ENCODE results near the gene NIN.

The NIN gene

GRCh38 chr14:50859296-50859624 lies 28.3 kb upstream of the NIN start:
- Histone ChIP-seq H3K27ac (ENCODE audit: low read depth, low read length) (peak overlapping the region; percentile 26), H3K4me3 (ENCODE audit: low read length) (peak overlapping the region; percentile 67), H3K36me3 (ENCODE audit: control insufficient read depth, insufficient read depth, low read length) (no peaks in the 10 kb centered on the region), H3K9ac (ENCODE audit: low read length) (no peak overlapping the region), H3K4me1 (ENCODE audit: control insufficient read depth, insufficient read depth, low read length) (peaks cover 3% of the 10 kb centered on the region), H3K27me3 (ENCODE audit: control insufficient read depth, insufficient read depth, low read length) (no peaks in the 10 kb centered on the region)

- peaks cover 3% of the 10 kb centered on the region for H3K4me1 ChIP-seq (ENCODE audit: control insufficient read depth, insufficient read depth, low read length)
- H3K27me3 ChIP-seq (ENCODE audit: control insufficient read depth, insufficient read depth, low read length) = no peaks in the 10 kb centered on the region
- no peaks in the 10 kb centered on the region for H3K36me3 ChIP-seq (ENCODE audit: control insufficient read depth, insufficient read depth, low read length)
- no peak overlapping the region for H3K4me3 ChIP-seq (ENCODE audit: low read length)
- H3K27ac ChIP-seq (ENCODE audit: low read depth, low read length) = no peak overlapping the region
- H3K9ac ChIP-seq (ENCODE audit: low read length) = no peak overlapping the region
Measured at GRCh38 chr14:50856660-50857059, 25.7 kb upstream of the NIN start.

- H3K27ac ChIP-seq (ENCODE audit: low read depth, low read length) = no peak overlapping the region
- no peaks in the 10 kb centered on the region for H3K36me3 ChIP-seq (ENCODE audit: control insufficient read depth, insufficient read depth, low read length)
- H3K27me3 ChIP-seq (ENCODE audit: control insufficient read depth, insufficient read depth, low read length) = no peaks in the 10 kb centered on the region
- peaks cover 3% of the 10 kb centered on the region for H3K4me1 ChIP-seq (ENCODE audit: control insufficient read depth, insufficient read depth, low read length)
- H3K9ac ChIP-seq (ENCODE audit: low read length) = no peak overlapping the region
- H3K4me3 ChIP-seq (ENCODE audit: low read length) = no peak overlapping the region
Measured at GRCh38 chr14:50855558-50855957, 24.6 kb upstream of the NIN start.

- H3K4me3 ChIP-seq (ENCODE audit: low read length) = no peak overlapping the region
- H3K9ac ChIP-seq (ENCODE audit: low read length) = no peak overlapping the region
- no peaks in the 10 kb centered on the region for H3K4me1 ChIP-seq (ENCODE audit: control insufficient read depth, insufficient read depth, low read length)
- H3K27ac ChIP-seq (ENCODE audit: low read depth, low read length) = no peak overlapping the region
- H3K27me3 ChIP-seq (ENCODE audit: control insufficient read depth, insufficient read depth, low read length) = no peaks in the 10 kb centered on the region
- H3K36me3 ChIP-seq (ENCODE audit: control insufficient read depth, insufficient read depth, low read length) = no peaks in the 10 kb centered on the region
Measured at GRCh38 chr14:50854521-50854920, 23.6 kb upstream of the NIN start.

- Histone ChIP-seq H3K4me3 (ENCODE audit: low read length) (no peak overlapping the region), H3K36me3 (ENCODE audit: control insufficient read depth, insufficient read depth, low read length) (no peaks in the 10 kb centered on the region), H3K4me1 (ENCODE audit: control insufficient read depth, insufficient read depth, low read length) (no peaks in the 10 kb centered on the region), H3K9ac (ENCODE audit: low read length) (no peak overlapping the region), H3K27ac (ENCODE audit: low read depth, low read length) (no peak overlapping the region), H3K27me3 (ENCODE audit: control insufficient read depth, insufficient read depth, low read length) (no peaks in the 10 kb centered on the region)
Measured at GRCh38 chr14:50853891-50854290, 22.9 kb upstream of the NIN start.

- H3K27me3 ChIP-seq (ENCODE audit: control insufficient read depth, insufficient read depth, low read length) = no peaks in the 10 kb centered on the region
- H3K4me1 ChIP-seq (ENCODE audit: control insufficient read depth, insufficient read depth, low read length) = no peaks in the 10 kb centered on the region
- H3K4me3 ChIP-seq (ENCODE audit: low read length) = no peak overlapping the region
- no peaks in the 10 kb centered on the region for H3K36me3 ChIP-seq (ENCODE audit: control insufficient read depth, insufficient read depth, low read length)
- H3K27ac ChIP-seq (ENCODE audit: low read depth, low read length) = no peak overlapping the region
- H3K9ac ChIP-seq (ENCODE audit: low read length) = no peak overlapping the region
Measured at GRCh38 chr14:50846226-50846880, 15.4 kb upstream of the NIN start.

- Histone ChIP-seq H3K36me3 (ENCODE audit: control insufficient read depth, insufficient read depth, low read length) (no peaks in the 10 kb centered on the region), H3K27ac (ENCODE audit: low read depth, low read length) (no peak overlapping the region), H3K9ac (ENCODE audit: low read length) (no peak overlapping the region), H3K4me3 (ENCODE audit: low read length) (no peak overlapping the region), H3K4me1 (ENCODE audit: control insufficient read depth, insufficient read depth, low read length) (no peaks in the 10 kb centered on the region), H3K27me3 (ENCODE audit: control insufficient read depth, insufficient read depth, low read length) (no peaks in the 10 kb centered on the region)
Measured at GRCh38 chr14:50845166-50845565, 14.2 kb upstream of the NIN start.

GRCh38 chr14:50844391-50844790 lies 13.4 kb upstream of the NIN start:
- no peaks in the 10 kb centered on the region for H3K27me3 ChIP-seq (ENCODE audit: control insufficient read depth, insufficient read depth, low read length)
- H3K4me3 ChIP-seq (ENCODE audit: low read length) = no peak overlapping the region
- no peaks in the 10 kb centered on the region for H3K36me3 ChIP-seq (ENCODE audit: control insufficient read depth, insufficient read depth, low read length)
- H3K9ac ChIP-seq (ENCODE audit: low read length) = no peak overlapping the region
- H3K27ac ChIP-seq (ENCODE audit: low read depth, low read length) = no peak overlapping the region
- H3K4me1 ChIP-seq (ENCODE audit: control insufficient read depth, insufficient read depth, low read length) = no peaks in the 10 kb centered on the region

- Histone ChIP-seq H3K4me3 (ENCODE audit: low read length) (no peak overlapping the region), H3K27ac (ENCODE audit: low read depth, low read length) (no peak overlapping the region), H3K36me3 (ENCODE audit: control insufficient read depth, insufficient read depth, low read length) (no peaks in the 10 kb centered on the region), H3K9ac (ENCODE audit: low read length) (no peak overlapping the region), H3K27me3 (ENCODE audit: control insufficient read depth, insufficient read depth, low read length) (no peaks in the 10 kb centered on the region), H3K4me1 (ENCODE audit: control insufficient read depth, insufficient read depth, low read length) (no peaks in the 10 kb centered on the region)
Measured at GRCh38 chr14:50839691-50840090, 8.7 kb upstream of the NIN start.

- no peak overlapping the region for H3K4me3 ChIP-seq (ENCODE audit: low read length)
- H3K4me1 ChIP-seq (ENCODE audit: control insufficient read depth, insufficient read depth, low read length) = no peaks in the 10 kb centered on the region
- H3K36me3 ChIP-seq (ENCODE audit: control insufficient read depth, insufficient read depth, low read length) = no peaks in the 10 kb centered on the region
- no peak overlapping the region for H3K27ac ChIP-seq (ENCODE audit: low read depth, low read length)
- no peaks in the 10 kb centered on the region for H3K27me3 ChIP-seq (ENCODE audit: control insufficient read depth, insufficient read depth, low read length)
- no peak overlapping the region for H3K9ac ChIP-seq (ENCODE audit: low read length)
Measured at GRCh38 chr14:50839048-50839447, 8.1 kb upstream of the NIN start.

- Histone ChIP-seq H3K4me1 (ENCODE audit: control insufficient read depth, insufficient read depth, low read length) (no peaks in the 10 kb centered on the region), H3K36me3 (ENCODE audit: control insufficient read depth, insufficient read depth, low read length) (no peaks in the 10 kb centered on the region), H3K9ac (ENCODE audit: low read length) (no peak overlapping the region), H3K27ac (ENCODE audit: low read depth, low read length) (no peak overlapping the region), H3K4me3 (ENCODE audit: low read length) (no peak overlapping the region), H3K27me3 (ENCODE audit: control insufficient read depth, insufficient read depth, low read length) (no peaks in the 10 kb centered on the region)
Measured at GRCh38 chr14:50837850-50838470, 7.0 kb upstream of the NIN start.

GRCh38 chr14:50837271-50837670 lies 6.3 kb upstream of the NIN start:
- H3K27ac ChIP-seq (ENCODE audit: low read depth, low read length) = no peak overlapping the region
- H3K27me3 ChIP-seq (ENCODE audit: control insufficient read depth, insufficient read depth, low read length) = no peaks in the 10 kb centered on the region
- no peaks in the 10 kb centered on the region for H3K4me1 ChIP-seq (ENCODE audit: control insufficient read depth, insufficient read depth, low read length)
- H3K4me3 ChIP-seq (ENCODE audit: low read length) = no peak overlapping the region
- no peak overlapping the region for H3K9ac ChIP-seq (ENCODE audit: low read length)
- H3K36me3 ChIP-seq (ENCODE audit: control insufficient read depth, insufficient read depth, low read length) = no peaks in the 10 kb centered on the region

- Histone ChIP-seq H3K36me3 (ENCODE audit: control insufficient read depth, insufficient read depth, low read length) (no peaks in the 10 kb centered on the region), H3K27me3 (ENCODE audit: control insufficient read depth, insufficient read depth, low read length) (no peaks in the 10 kb centered on the region), H3K4me3 (ENCODE audit: low read length) (no peak overlapping the region), H3K9ac (ENCODE audit: low read length) (no peak overlapping the region), H3K27ac (ENCODE audit: low read depth, low read length) (no peak overlapping the region), H3K4me1 (ENCODE audit: control insufficient read depth, insufficient read depth, low read length) (no peaks in the 10 kb centered on the region)
Measured at GRCh38 chr14:50836515-50836914, 5.6 kb upstream of the NIN start.

Measured in rectal smooth muscle tissue (tissue), 1 donor.